ENCODE data around the gene ZNF862.

DNA sequence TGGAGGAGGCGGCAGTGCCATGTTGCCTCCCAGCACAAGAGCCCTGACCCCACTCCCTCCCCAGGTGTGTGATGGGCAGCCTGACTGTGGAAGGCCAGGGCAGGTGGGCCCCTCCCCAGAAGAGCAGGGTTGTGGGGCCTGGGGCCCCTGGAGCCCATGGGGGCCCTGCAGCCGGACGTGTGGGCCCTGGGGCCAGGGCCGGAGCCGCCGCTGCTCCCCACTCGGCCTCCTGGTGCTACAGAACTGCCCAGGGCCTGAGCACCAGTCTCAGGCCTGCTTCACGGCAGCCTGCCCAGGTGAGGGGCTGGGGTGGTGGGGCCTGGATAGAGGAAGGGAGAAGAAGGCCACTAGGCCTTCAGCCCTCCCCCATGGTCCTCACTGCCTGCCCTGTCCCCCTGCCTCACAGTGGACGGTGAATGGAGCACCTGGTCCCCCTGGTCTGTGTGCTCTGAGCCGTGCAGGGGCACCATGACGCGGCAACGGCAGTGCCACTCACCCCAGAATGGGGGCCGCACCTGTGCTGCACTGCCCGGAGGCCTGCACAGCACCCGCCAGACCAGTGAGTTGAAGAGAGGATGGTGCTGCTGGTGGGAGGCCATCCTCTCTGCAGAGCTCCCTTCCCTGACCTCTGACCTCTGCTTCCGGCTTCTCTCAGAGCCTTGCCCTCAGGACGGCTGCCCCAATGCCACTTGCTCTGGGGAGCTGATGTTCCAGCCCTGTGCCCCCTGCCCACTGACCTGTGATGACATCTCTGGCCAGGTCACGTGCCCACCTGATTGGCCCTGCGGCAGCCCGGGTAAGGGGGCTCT, 46.6 kb upstream of the ZNF862 start:
- TF ChIP-seq CTCF (IDR thresholded peaks at IDR 0.05) (no peak), POLR2AphosphoS5 (IDR thresholded peaks at IDR 0.05) (no peak)

Measured in stomach (tissue), 4 donors.